ENCODE data around the gene PMP22.

DNA sequence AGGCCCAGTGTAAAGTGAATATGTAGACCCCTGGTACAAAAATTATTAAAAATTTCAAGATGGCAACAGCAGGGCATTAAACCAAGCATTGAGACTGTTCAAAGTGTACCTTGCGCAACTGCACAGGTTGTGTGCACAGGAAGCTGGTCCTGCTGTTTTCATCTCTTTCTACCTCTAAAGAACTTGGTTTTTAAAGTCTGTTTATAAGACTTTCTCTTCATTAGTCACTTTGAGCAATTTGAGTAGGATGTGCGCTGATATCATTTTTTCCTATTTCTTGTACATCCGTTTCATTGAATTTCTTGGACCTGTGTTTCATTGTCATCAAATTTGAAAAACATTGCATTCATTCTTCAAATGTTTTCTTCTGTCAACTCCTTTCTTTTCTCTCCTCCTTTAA, 16.8 kb upstream of the PMP22 start:
- TF ChIP-seq POLR2A (IDR thresholded peaks at IDR 0.05; ENCODE audit: borderline replicate concordance, extremely low read depth, insufficient read depth, insufficient read length) (no peak), ELF1 (IDR thresholded peaks at IDR 0.05; ENCODE audit: borderline replicate concordance, low read depth) (no peak), ZNF274 (IDR thresholded peaks at IDR 0.05; ENCODE audit: low read depth, low read length) (no peak), MAX (IDR thresholded peaks at IDR 0.05) (no peak), CBX3 (IDR thresholded peaks at IDR 0.05; ENCODE audit: low read depth) (no peak), SIN3A (IDR thresholded peaks at IDR 0.05; ENCODE audit: low read depth) (no peak), CEBPB (IDR thresholded peaks at IDR 0.05; ENCODE audit: low read depth) (no peak)
- TF ChIP-seq, protein P1, sequence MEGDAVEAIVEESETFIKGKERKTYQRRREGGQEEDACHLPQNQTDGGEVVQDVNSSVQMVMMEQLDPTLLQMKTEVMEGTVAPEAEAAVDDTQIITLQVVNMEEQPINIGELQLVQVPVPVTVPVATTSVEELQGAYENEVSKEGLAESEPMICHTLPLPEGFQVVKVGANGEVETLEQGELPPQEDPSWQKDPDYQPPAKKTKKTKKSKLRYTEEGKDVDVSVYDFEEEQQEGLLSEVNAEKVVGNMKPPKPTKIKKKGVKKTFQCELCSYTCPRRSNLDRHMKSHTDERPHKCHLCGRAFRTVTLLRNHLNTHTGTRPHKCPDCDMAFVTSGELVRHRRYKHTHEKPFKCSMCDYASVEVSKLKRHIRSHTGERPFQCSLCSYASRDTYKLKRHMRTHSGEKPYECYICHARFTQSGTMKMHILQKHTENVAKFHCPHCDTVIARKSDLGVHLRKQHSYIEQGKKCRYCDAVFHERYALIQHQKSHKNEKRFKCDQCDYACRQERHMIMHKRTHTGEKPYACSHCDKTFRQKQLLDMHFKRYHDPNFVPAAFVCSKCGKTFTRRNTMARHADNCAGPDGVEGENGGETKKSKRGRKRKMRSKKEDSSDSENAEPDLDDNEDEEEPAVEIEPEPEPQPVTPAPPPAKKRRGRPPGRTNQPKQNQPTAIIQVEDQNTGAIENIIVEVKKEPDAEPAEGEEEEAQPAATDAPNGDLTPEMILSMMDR (IDR thresholded peaks at IDR 0.05 in 2 of 3, conservative IDR thresholded peaks at IDR 0.05 in 1 of 3; ENCODE audit: borderline replicate concordance in 1 of 3, insufficient read depth in 1 of 3, low read depth in 2 of 3, low read length in 2 of 3) = no peak
- TF ChIP-seq, protein P2, sequence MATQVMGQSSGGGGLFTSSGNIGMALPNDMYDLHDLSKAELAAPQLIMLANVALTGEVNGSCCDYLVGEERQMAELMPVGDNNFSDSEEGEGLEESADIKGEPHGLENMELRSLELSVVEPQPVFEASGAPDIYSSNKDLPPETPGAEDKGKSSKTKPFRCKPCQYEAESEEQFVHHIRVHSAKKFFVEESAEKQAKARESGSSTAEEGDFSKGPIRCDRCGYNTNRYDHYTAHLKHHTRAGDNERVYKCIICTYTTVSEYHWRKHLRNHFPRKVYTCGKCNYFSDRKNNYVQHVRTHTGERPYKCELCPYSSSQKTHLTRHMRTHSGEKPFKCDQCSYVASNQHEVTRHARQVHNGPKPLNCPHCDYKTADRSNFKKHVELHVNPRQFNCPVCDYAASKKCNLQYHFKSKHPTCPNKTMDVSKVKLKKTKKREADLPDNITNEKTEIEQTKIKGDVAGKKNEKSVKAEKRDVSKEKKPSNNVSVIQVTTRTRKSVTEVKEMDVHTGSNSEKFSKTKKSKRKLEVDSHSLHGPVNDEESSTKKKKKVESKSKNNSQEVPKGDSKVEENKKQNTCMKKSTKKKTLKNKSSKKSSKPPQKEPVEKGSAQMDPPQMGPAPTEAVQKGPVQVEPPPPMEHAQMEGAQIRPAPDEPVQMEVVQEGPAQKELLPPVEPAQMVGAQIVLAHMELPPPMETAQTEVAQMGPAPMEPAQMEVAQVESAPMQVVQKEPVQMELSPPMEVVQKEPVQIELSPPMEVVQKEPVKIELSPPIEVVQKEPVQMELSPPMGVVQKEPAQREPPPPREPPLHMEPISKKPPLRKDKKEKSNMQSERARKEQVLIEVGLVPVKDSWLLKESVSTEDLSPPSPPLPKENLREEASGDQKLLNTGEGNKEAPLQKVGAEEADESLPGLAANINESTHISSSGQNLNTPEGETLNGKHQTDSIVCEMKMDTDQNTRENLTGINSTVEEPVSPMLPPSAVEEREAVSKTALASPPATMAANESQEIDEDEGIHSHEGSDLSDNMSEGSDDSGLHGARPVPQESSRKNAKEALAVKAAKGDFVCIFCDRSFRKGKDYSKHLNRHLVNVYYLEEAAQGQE (IDR thresholded peaks at IDR 0.05; ENCODE audit: low read depth) = no peak

Data from HCT116 (cell line).